Smooth muscle cell (in vitro differentiated cells): ENCODE results near the gene PSME1. TPM values are rescaled to one million over a fixed set of nuclear protein-coding genes. Genes with fewer than 3 reads are reported as not detected.

ENCODE experiments used
- DNase-seq: peaks from one replicate; lab custom pipeline; 2025; ENCODE audit not compliant: unreplicated experiment; lab: John Stamatoyannopoulos, UW
- H2AFZ ChIP-seq: fragments of 200-600 bp; sonication (generic); 2 replicates; pipeline ENCODE4 v1.6.0; 2016; ENCODE audit warnings: antibody characterized with exemption, low read depth, mild to moderate bottlenecking
- H3F3A ChIP-seq: fragments of 200-600 bp; sonication (generic); 2 replicates; pipeline ENCODE4 v1.6.0; 2017; ENCODE audit warnings: antibody characterized with exemption, low read depth
- H3K27ac ChIP-seq: fragments of 200-600 bp; sonication (generic); 2 replicates; pipeline ENCODE4 v1.5.1; 2016; ENCODE audit warnings: low read depth, mild to moderate bottlenecking
- H3K27me3 ChIP-seq: fragments of 200-600 bp; sonication (generic); 2 replicates; pipeline ENCODE4 v1.6.1; 2016; ENCODE audit warnings: low read depth, mild to moderate bottlenecking
- H3K36me3 ChIP-seq: fragments of 200-600 bp; sonication (generic); 2 replicates; pipeline ENCODE4 v1.5.1; 2016; ENCODE audit warnings: low read depth
- H3K4me1 ChIP-seq: fragments of 200-600 bp; sonication (generic); 2 replicates; pipeline ENCODE4 v1.5.1; 2016; ENCODE audit warnings: low read depth
- H3K4me2 ChIP-seq: fragments of 200-600 bp; sonication (generic); 2 replicates; pipeline ENCODE4 v1.6.0; 2016; ENCODE audit warnings: mild to moderate bottlenecking
- H3K4me3 ChIP-seq: fragments of 200-600 bp; sonication (generic); 2 replicates; pipeline ENCODE4 v1.5.1; 2016; ENCODE audit warnings: mild to moderate bottlenecking
- H3K79me2 ChIP-seq: fragments of 200-600 bp; sonication (generic); 2 replicates; pipeline ENCODE4 v1.6.0; 2016; ENCODE audit warnings: low read depth, mild to moderate bottlenecking
- H3K9ac ChIP-seq: fragments of 200-600 bp; sonication (generic); 2 replicates; pipeline ENCODE4 v1.6.0; 2016; ENCODE audit warnings: low read depth
- H3K9me3 ChIP-seq: fragments of 200-600 bp; sonication (generic); replicated peaks from 2 replicates; pipeline ENCODE4 v1.5.1; 2016; ENCODE audit warnings: low read depth
- H4K20me1 ChIP-seq: fragments of 200-600 bp; sonication (generic); 2 replicates; pipeline ENCODE4 v1.6.0; 2016; ENCODE audit warnings: low read depth
- CTCF ChIP-seq: fragments of 200-600 bp; sonication (generic); IDR thresholded peaks from 2 replicates; pipeline ENCODE4 v1.5.1; 2017; ENCODE audit warnings: borderline replicate concordance, mild to moderate bottlenecking, antibody characterized with exemption; ENCODE audit not compliant: insufficient read depth, poor library complexity, severe bottlenecking
- WGBS: methylation state at CpG from one replicate; pipeline ENCODE4 v1.1.7; 2016; ENCODE audit warnings: low lambda C conversion rate; 5-methylcytosine and 5-hydroxymethylcytosine counted together
- polyA plus RNA-seq: library from polyadenylated mRNA; unstranded; fragments of >200 nt; fragmentation: Nextera tagmentation; extraction: Ambion mirVana; gene quantifications from 2 replicates; pipeline ENCODE4 v1.2.1, GENCODE V29; 2016
- total RNA-seq: library from RNA; depleted of rRNA; stranded (reverse); fragments of >200 nt; gene quantifications from 2 replicates; pipeline ENCODE4 v1.2.3, GENCODE V29; 2014

PSME1 gene
- total and polyA plus RNA-seq, 2 experiments from 2014 or later: 41.4 to 94.1 TPM

- 97% methylated on average over 19 of the region's 19 CpGs for WGBS
- no peak for DNase-seq
- H3K9me3 ChIP-seq: no peaks in the 10 kb centered on the region
- H2AFZ ChIP-seq: no peak overlapping the region
- H3K36me3 ChIP-seq: no peaks in the 10 kb centered on the region
- no peaks in the 10 kb centered on the region for H3K27me3 ChIP-seq
- H3K9ac ChIP-seq: no peak overlapping the region
- H4K20me1 ChIP-seq: no peaks in the 10 kb centered on the region
- no peaks in the 10 kb centered on the region for H3K4me1 ChIP-seq
- no peak for TF ChIP-seq CTCF
- no peak overlapping the region for H3K27ac ChIP-seq
- H3F3A ChIP-seq: no peaks in the 10 kb centered on the region
- no peaks in the 10 kb centered on the region for H3K79me2 ChIP-seq
- no peak overlapping the region for H3K4me2 ChIP-seq
- H3K4me3 ChIP-seq: no peak overlapping the region
Observed at GRCh38 chr14:24181371-24182077, 45.5 kb downstream of the PSME1 start.

GRCh38 chr14:24182110-24182882 is 46.3 kb downstream of the PSME1 start:
- no peak overlapping the region for H2AFZ ChIP-seq
- WGBS: 90% methylated on average over 14 of the region's 14 CpGs
- no peak for DNase-seq
- H3K27me3 ChIP-seq: no peaks in the 10 kb centered on the region
- H3K9me3 ChIP-seq: no peaks in the 10 kb centered on the region
- H3K4me2 ChIP-seq: no peak overlapping the region
- no peak overlapping the region for H3K9ac ChIP-seq
- no peak for TF ChIP-seq CTCF
- H3F3A ChIP-seq: no peaks in the 10 kb centered on the region
- no peak overlapping the region for H3K4me3 ChIP-seq
- no peak overlapping the region for H3K27ac ChIP-seq
- no peaks in the 10 kb centered on the region for H3K4me1 ChIP-seq
- H3K36me3 ChIP-seq: no peaks in the 10 kb centered on the region
- no peaks in the 10 kb centered on the region for H4K20me1 ChIP-seq
- H3K79me2 ChIP-seq: peaks cover 5% of the 10 kb centered on the region

GRCh38 chr14:24183014-24183481 is 47.1 kb downstream of the PSME1 start:
- 97% methylated on average over 15 of the region's 15 CpGs for WGBS
- DNase-seq: no peak
- H3K27ac ChIP-seq: no peak overlapping the region
- no peak overlapping the region for H2AFZ ChIP-seq
- TF ChIP-seq CTCF: no peak
- no peak overlapping the region for H3K4me2 ChIP-seq
- H3K9ac ChIP-seq: no peak overlapping the region
- H3K4me3 ChIP-seq: no peak overlapping the region
- H3K79me2 ChIP-seq: peaks cover 9% of the 10 kb centered on the region
- H3K27me3 ChIP-seq: no peaks in the 10 kb centered on the region
- peaks cover 6% of the 10 kb centered on the region for H3K4me1 ChIP-seq
- H3K9me3 ChIP-seq: no peaks in the 10 kb centered on the region
- no peaks in the 10 kb centered on the region for H3F3A ChIP-seq
- H3K36me3 ChIP-seq: no peaks in the 10 kb centered on the region
- H4K20me1 ChIP-seq: no peaks in the 10 kb centered on the region
